Bronchus fibroblast of lung (primary cell): Measurements from ENCODE around the gene UPK3B. TPM values are rescaled to one million over a fixed set of nuclear protein-coding genes. Genes with fewer than 3 reads are reported as not detected.

Source experiments
- total RNA-seq: library from RNA; depleted of rRNA; stranded (reverse); fragments of >200 nt; gene quantifications from 2 replicates; pipeline ENCODE4 v1.2.3, GENCODE V29; 2015

UPK3B gene
- not detected in 2 replicates for total RNA-seq

DNA sequence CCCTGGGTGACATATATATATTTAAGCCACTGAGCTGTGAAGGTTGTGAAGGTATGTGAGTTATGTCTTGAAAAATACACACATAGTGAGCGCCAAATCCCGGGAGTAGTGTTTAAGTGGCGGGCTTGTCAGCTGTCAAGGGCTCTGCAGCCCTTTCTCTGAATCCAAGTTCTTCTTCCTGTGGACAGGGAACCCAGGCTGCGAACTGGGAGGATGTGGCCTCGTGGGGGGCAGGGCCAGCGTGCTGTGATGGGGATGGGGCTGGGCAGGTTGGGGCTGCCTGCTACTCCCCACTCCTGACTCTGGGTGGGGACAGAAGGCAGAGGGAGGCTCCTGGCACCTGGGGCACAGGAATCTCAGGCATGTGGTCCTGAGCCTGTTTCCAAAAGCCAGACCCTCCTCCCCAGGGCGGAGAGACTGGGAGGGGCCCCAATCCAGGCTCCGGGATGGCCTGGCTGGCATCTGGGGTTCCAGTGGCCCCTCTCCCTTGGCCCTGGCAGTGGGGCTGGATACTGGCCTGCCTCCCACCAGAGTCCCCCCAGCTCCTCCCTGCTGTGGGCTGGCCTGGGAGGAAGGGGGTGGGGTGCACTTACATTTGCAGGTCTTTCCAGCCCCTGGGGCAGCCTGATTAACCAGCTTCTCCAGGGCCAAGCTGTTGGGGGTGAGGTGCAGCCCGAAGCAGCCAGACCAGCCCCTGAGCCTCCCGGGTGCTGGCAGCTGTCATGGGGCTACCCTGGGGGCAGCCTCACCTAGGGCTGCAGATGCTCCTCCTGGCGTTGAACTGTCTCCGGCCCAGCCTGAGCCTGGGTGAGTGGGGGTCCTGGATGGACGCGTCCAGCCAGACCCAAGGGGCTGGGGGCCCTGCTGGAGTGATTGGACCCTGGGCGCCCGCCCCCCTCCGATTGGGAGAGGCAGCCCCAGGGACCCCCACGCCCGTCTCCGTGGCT lies at the start of gene UPK3B:
TSS of gene UPK3B (plus strand) at position 622 of the 947 bp plus-strand sequence. CDS start at position 723, 101 bp downstream.

DNA sequence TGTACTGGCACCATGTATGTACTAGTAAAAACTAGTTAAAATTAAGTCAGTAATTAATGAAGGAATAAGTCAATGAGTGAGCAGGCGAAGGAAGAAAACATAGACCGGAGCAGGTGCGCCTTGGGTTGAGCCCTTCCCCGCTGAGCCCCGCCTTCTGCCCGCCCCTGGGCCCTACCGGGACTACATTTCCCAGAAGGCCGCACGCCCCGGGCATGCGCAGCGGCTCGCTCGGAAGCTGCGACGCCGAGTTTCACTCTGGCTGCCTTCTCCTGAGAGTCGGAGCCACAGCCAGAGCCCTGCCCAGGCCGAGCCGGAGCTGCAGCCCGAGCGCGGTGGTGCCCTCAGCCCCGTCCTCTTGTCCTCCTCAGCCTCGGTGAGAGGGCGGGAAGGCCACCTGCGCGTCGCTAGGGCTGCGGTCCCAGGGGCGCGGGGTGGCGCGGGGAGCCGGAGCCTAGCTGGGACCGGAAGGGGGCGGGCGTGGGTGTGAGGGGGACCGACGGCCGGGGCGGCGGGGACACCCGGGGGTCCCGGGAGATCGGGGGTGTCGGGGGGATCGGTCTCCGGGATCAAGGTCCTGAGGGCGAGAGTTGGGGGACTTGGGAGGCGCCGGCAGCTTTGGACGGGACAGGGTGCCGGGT lies 48.8 kb upstream of the UPK3B start, which contains the start of gene DTX2:
TSS of gene DTX2 (plus strand) at position 246 of the 638 bp plus-strand sequence. CDS start 18,801 bp downstream, outside the sequence.

DNA sequence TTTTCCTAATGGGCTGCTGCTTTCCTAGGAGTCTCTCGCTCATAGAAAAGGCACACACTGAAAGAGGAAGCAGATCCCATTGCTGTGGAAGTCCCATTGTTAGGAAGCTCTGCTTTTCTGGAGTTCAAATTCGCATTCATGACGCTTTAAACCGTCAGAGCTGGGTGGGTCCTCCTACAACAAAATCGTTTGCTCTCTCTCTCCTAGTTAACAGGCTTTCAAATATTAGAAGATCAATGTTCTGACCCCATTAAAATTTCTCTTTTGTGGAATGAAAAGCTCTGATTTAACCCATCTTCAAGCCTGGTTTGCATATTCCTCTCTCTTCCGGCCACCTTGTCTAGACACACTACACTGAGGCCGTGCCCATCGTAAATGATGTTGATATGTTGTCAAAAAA lies 32.8 kb downstream of the UPK3B start, which contains the start of gene SPDYE16:
TSS of gene SPDYE16 (minus strand) at position 101 of the 400 bp plus-strand sequence. CDS start 1,838 bp downstream, outside the sequence.

Other genes with a start within 250 kb of the UPK3B start
- gene HSPB1, start 207.9 kb upstream of the UPK3B start, total RNA-seq = 620 and 643 TPM in 2 replicates
- gene YWHAG, start 151.6 kb upstream of the UPK3B start, total RNA-seq = 38.1 and 47.4 TPM in 2 replicates
- gene SSC4D, start 100.9 kb upstream of the UPK3B start, total RNA-seq = 0.45 and 0.67 TPM in 2 replicates
- gene ZP3, start 85.6 kb upstream of the UPK3B start, total RNA-seq = 0.84 and 2.5 TPM in 2 replicates
- 10.9 and 12.4 TPM in 2 replicates for gene DTX2, start 48.8 kb upstream of the UPK3B start, total RNA-seq
- not detected in 2 replicates for gene SPDYE16, start 32.7 kb downstream of the UPK3B start, total RNA-seq
- gene POMZP3, start 116.7 kb downstream of the UPK3B start, total RNA-seq = 2.7 TPM in 2 replicates